Measurements from ENCODE around the gene MAGEB17.

- TF ChIP-seq, protein P1, sequence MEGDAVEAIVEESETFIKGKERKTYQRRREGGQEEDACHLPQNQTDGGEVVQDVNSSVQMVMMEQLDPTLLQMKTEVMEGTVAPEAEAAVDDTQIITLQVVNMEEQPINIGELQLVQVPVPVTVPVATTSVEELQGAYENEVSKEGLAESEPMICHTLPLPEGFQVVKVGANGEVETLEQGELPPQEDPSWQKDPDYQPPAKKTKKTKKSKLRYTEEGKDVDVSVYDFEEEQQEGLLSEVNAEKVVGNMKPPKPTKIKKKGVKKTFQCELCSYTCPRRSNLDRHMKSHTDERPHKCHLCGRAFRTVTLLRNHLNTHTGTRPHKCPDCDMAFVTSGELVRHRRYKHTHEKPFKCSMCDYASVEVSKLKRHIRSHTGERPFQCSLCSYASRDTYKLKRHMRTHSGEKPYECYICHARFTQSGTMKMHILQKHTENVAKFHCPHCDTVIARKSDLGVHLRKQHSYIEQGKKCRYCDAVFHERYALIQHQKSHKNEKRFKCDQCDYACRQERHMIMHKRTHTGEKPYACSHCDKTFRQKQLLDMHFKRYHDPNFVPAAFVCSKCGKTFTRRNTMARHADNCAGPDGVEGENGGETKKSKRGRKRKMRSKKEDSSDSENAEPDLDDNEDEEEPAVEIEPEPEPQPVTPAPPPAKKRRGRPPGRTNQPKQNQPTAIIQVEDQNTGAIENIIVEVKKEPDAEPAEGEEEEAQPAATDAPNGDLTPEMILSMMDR (IDR thresholded peaks at IDR 0.05), result no peak
- TF ChIP-seq ZFX (IDR thresholded peaks at IDR 0.05; ENCODE audit: borderline replicate concordance), result no peak
Measured at GRCh38 chrX:16143968-16144367, 23.3 kb upstream of the MAGEB17 start.
